PC-9 (cell line): ENCODE data around the gene FOXF1.

Source experiments
- EZH2 ChIP-seq: fragments of 200-600 bp; sonication (generic); IDR thresholded peaks from 2 replicates; pipeline ENCODE4 v1.8.0; 2017; ENCODE audit warnings: antibody characterized with exemption, low read depth
- TF ChIP-seq, protein P1 (sequence below): fragments of 200-600 bp; sonication (generic); conservative IDR thresholded peaks from 2 replicates; pipeline ENCODE4 v1.6.1; 2017; ENCODE audit warnings: mixed run types, antibody characterized with exemption, mild to moderate bottlenecking, moderate library complexity

DNA sequence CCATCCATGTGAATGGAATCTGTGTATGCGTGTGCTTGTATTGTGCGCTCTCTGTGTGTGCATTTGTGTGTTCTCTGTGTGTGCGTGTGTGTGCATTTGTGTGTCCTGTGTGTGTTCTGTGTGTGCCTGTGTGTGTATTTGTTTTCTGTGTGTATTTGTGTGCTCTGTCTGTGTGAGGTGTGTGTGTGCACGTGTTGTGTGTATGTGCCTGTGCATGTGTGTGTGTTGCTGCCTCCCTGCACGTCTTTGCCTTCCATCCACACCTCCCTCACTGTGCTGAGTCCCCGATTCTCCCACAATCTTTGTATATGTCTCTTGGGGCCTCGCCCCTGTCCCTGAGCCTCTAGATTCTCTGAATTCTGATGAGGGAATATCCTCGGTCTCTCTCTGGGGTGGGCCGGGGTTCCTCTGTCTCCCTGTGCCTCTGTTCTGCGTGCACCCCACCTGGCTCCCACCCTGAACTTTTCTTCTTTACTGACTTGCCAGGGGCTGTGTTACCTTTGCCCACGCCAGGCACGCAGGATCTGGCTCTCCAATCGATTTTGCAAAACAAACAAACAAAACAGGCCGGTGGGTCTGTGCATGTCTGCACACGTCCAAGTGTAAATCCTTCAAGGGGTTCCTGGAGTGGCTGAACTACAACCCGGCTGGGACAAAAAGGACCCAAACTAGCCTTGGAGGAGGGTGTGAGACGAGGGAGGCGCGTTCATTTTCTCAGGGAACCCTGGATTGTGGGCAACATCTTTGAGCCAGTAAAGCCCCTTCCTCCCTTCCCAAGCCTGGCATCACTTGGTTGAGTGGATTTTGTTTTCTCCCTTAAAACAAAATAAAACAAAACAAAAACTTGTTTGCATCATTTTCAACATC lies 8.1 kb upstream of the FOXF1 start:
- TF ChIP-seq, protein P1, sequence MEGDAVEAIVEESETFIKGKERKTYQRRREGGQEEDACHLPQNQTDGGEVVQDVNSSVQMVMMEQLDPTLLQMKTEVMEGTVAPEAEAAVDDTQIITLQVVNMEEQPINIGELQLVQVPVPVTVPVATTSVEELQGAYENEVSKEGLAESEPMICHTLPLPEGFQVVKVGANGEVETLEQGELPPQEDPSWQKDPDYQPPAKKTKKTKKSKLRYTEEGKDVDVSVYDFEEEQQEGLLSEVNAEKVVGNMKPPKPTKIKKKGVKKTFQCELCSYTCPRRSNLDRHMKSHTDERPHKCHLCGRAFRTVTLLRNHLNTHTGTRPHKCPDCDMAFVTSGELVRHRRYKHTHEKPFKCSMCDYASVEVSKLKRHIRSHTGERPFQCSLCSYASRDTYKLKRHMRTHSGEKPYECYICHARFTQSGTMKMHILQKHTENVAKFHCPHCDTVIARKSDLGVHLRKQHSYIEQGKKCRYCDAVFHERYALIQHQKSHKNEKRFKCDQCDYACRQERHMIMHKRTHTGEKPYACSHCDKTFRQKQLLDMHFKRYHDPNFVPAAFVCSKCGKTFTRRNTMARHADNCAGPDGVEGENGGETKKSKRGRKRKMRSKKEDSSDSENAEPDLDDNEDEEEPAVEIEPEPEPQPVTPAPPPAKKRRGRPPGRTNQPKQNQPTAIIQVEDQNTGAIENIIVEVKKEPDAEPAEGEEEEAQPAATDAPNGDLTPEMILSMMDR = no peak
- 0 out of 2 replicates have a peak, but pooled peaks have one; percentile 8 for TF ChIP-seq EZH2
